Suprapubic skin (tissue), 4 donors: ENCODE results near the gene AGMO. TPM values are rescaled to one million over a fixed set of nuclear protein-coding genes. Genes with fewer than 3 reads are reported as not detected.

ENCODE experiments used
- DNase-seq, 2 donors: peaks; one replicate each; pipeline ENCODE4 v3.0.0-alpha.2; 2019; ENCODE audit warnings: low spot score in 2 of 2
- H3K27ac ChIP-seq: fragments of 200-600 bp; sonication (generic); one replicate; pipeline ENCODE4 v1.5.1; 2019
- H3K27me3 ChIP-seq: fragments of 200-600 bp; sonication (generic); one replicate; pipeline ENCODE4 v1.5.1; 2019
- H3K36me3 ChIP-seq: fragments of 200-600 bp; sonication (generic); one replicate; pipeline ENCODE4 v1.5.1; 2019
- H3K4me1 ChIP-seq: fragments of 200-600 bp; sonication (generic); one replicate; pipeline ENCODE4 v1.5.1; 2019
- H3K4me3 ChIP-seq: fragments of 200-600 bp; sonication (generic); one replicate; pipeline ENCODE4 v1.5.1; 2019; ENCODE audit warnings: mild to moderate bottlenecking
- H3K9me3 ChIP-seq: fragments of 200-600 bp; sonication (generic); one replicate; pipeline ENCODE4 v1.5.1; 2019
- CTCF ChIP-seq, 2 donors: fragments of 200-600 bp in 1 of 2; fragments of 450-650 bp in 1 of 2; sonication (generic) in 1 of 2; IDR thresholded peaks; one replicate each; pipeline ENCODE4 v1.5.1; 2016 to 2019; ENCODE audit warnings: antibody characterized with exemption in 2 of 2, mild to moderate bottlenecking in 1 of 2, moderate library complexity in 1 of 2
- EP300 ChIP-seq: sonication (generic); formaldehyde crosslinking; IDR thresholded peaks from one replicate; pipeline ENCODE4 v1.6.1; 2017; ENCODE audit warnings: antibody characterized with exemption
- POLR2A ChIP-seq, 2 donors: fragments of 450-650 bp; IDR thresholded peaks; one replicate each; pipeline ENCODE4 v1.6.1; 2017; ENCODE audit warnings: antibody characterized with exemption in 2 of 2, mild to moderate bottlenecking in 2 of 2, moderate library complexity in 2 of 2
- POLR2AphosphoS5 ChIP-seq, 3 donors: sonication (generic); formaldehyde crosslinking; IDR thresholded peaks; one replicate each; pipeline ENCODE4 v1.6.1; 2017; ENCODE audit warnings: antibody characterized with exemption in 3 of 3
- WGBS: methylation state at CpG from one replicate; pipeline ENCODE4 v1.1.5; 2018; 5-methylcytosine and 5-hydroxymethylcytosine counted together
- total RNA-seq, 4 donors: library from RNA; depleted of rRNA; stranded (reverse); fragments of >200 nt; gene quantifications; one replicate each; pipeline ENCODE4 v1.1.0, GENCODE V29; 2016

AGMO gene
- total RNA-seq, 4 donors from 2014 or later = 0.40 TPM; not detected in 3

- no peak overlapping the region for H3K27ac ChIP-seq
- peaks cover 11% of the 10 kb centered on the region for H3K4me1 ChIP-seq
- TF ChIP-seq EP300 = no peak
- no peak for TF ChIP-seq POLR2AphosphoS5 (IDR thresholded peaks at IDR 0.05)
- no peak for TF ChIP-seq POLR2A (IDR thresholded peaks at IDR 0.05)
- H3K9me3 ChIP-seq = peaks cover 14% of the 10 kb centered on the region
- 56% methylated on average over 3 of the region's 3 CpGs for WGBS
- no peak overlapping the region for H3K4me3 ChIP-seq
- no peaks in the 10 kb centered on the region for H3K27me3 ChIP-seq
- DNase-seq = no peak
- no peaks in the 10 kb centered on the region for H3K36me3 ChIP-seq
These were observed 281.6 kb downstream of the AGMO start for GRCh38 chr7:15280078-15280733.

GRCh38 chr7:15279640-15280039, 282.2 kb downstream of the AGMO start:
- peaks cover 14% of the 10 kb centered on the region for H3K9me3 ChIP-seq
- no peak for DNase-seq
- no peaks in the 10 kb centered on the region for H3K27me3 ChIP-seq
- no peak overlapping the region for H3K4me3 ChIP-seq
- no peaks in the 10 kb centered on the region for H3K36me3 ChIP-seq
- TF ChIP-seq CTCF (IDR thresholded peaks at IDR 0.05) = no peak
- no peak for TF ChIP-seq POLR2A (IDR thresholded peaks at IDR 0.05)
- no peak for TF ChIP-seq POLR2AphosphoS5 (IDR thresholded peaks at IDR 0.05)
- TF ChIP-seq EP300 = no peak
- H3K4me1 ChIP-seq = peaks cover 11% of the 10 kb centered on the region
- 20% methylated on average over 1 of the region's 1 CpG for WGBS
- no peak overlapping the region for H3K27ac ChIP-seq

- no peaks in the 10 kb centered on the region for H3K4me1 ChIP-seq
- TF ChIP-seq POLR2AphosphoS5 (IDR thresholded peaks at IDR 0.05) = no peak
- no peak for TF ChIP-seq CTCF (IDR thresholded peaks at IDR 0.05)
- TF ChIP-seq EP300 = no peak
- TF ChIP-seq POLR2A (IDR thresholded peaks at IDR 0.05) = no peak
- H3K36me3 ChIP-seq = no peaks in the 10 kb centered on the region
- H3K4me3 ChIP-seq = no peak overlapping the region
- peaks cover 3% of the 10 kb centered on the region for H3K9me3 ChIP-seq
- H3K27me3 ChIP-seq = no peaks in the 10 kb centered on the region
- DNase-seq = no peak
- WGBS = 63% methylated on average over 4 of the region's 4 CpGs
- no peak overlapping the region for H3K27ac ChIP-seq
These were observed 304.1 kb downstream of the AGMO start for GRCh38 chr7:15257689-15258088.

- Histone ChIP-seq H3K27ac (no peak overlapping the region), H3K9me3 (peaks cover 3% of the 10 kb centered on the region), H3K4me3 (no peak overlapping the region), H3K4me1 (no peaks in the 10 kb centered on the region), H3K36me3 (no peaks in the 10 kb centered on the region), H3K27me3 (no peaks in the 10 kb centered on the region)
- no peak for TF ChIP-seq EP300
- no peak for DNase-seq
- WGBS = 100% methylated on average over 1 of the region's 1 CpG
These were observed 309.6 kb downstream of the AGMO start for GRCh38 chr7:15252181-15252580.

- Histone ChIP-seq H3K9me3 (no peaks in the 10 kb centered on the region), H3K4me3 (no peak overlapping the region), H3K27me3 (no peaks in the 10 kb centered on the region), H3K4me1 (no peaks in the 10 kb centered on the region), H3K27ac (no peak overlapping the region), H3K36me3 (no peaks in the 10 kb centered on the region)
- WGBS = 68% methylated on average over 2 of the region's 2 CpGs
- DNase-seq = no peak
- TF ChIP-seq EP300 (no peak), CTCF (IDR thresholded peaks at IDR 0.05) (no peak), POLR2A (IDR thresholded peaks at IDR 0.05) (no peak), POLR2AphosphoS5 (IDR thresholded peaks at IDR 0.05) (no peak)
These were observed 313.3 kb downstream of the AGMO start for GRCh38 chr7:15248514-15248913.

- Histone ChIP-seq H3K36me3 (no peaks in the 10 kb centered on the region), H3K27me3 (no peaks in the 10 kb centered on the region), H3K9me3 (no peaks in the 10 kb centered on the region), H3K27ac (no peak overlapping the region), H3K4me1 (no peaks in the 10 kb centered on the region), H3K4me3 (no peak overlapping the region)
- no peak for DNase-seq
- 59% methylated on average over 2 of the region's 2 CpGs for WGBS
- TF ChIP-seq CTCF (IDR thresholded peaks at IDR 0.05) (no peak), EP300 (no peak), POLR2AphosphoS5 (IDR thresholded peaks at IDR 0.05) (no peak), POLR2A (IDR thresholded peaks at IDR 0.05) (no peak)
These were observed 316.0 kb downstream of the AGMO start for GRCh38 chr7:15245831-15246230.
